Panc1 (cell line): ENCODE data around the gene CCDC32. TPM values are rescaled to one million over a fixed set of nuclear protein-coding genes. Genes with fewer than 3 reads are reported as not detected.

Experiments used
- ATAC-seq: fragments of 200-7000 bp; cut with Tn5 transposase; 2 replicates; pipeline ENCODE4 v1.9.1; 2020; ENCODE audit warnings: mild to moderate bottlenecking, moderate library complexity
- BruUV-seq: library from RNA; stranded (reverse); fragments of 400-500 nt; replicated peaks from 2 replicates; lab custom pipeline; 2021; lab: Mats Ljungman, UMichigan
- CTCF ChIA-PET: fragments of 300-600 bp; sonication (Branson Sonifier 250); formaldehyde crosslinking; loops from one replicate; lab custom pipeline; 2022; ENCODE audit warnings: antibody characterized with exemption; lab: Charles Lee
- POLR2A ChIA-PET: fragments of 300-600 bp; sonication (Branson Sonifier 250); formaldehyde crosslinking; loops from one replicate; lab custom pipeline; 2022; ENCODE audit warnings: antibody characterized with exemption; lab: Charles Lee
- DNase-seq: peaks from one replicate; pipeline ENCODE4 v3.0.0-alpha.2; 2010; ENCODE audit warnings: low read depth, low spot score
- H3K27ac ChIP-seq: 2 replicates; pipeline ENCODE4 v1.5.1; 2011; ENCODE audit warnings: mild to moderate bottlenecking, low read length, inconsistent platforms
- H3K27me3 ChIP-seq: fragments of 200-500 bp; sonication (Bioruptor generic); 2 replicates; pipeline ENCODE4 v1.6.0; 2014; ENCODE audit warnings: low read length, inconsistent platforms; ENCODE audit not compliant: control insufficient read depth, insufficient read depth
- H3K36me3 ChIP-seq: fragments of 200-500 bp; sonication (Bioruptor generic); 2 replicates; pipeline ENCODE4 v1.5.1; 2014; ENCODE audit warnings: inconsistent platforms, mild to moderate bottlenecking, low read length, moderate library complexity; ENCODE audit not compliant: control insufficient read depth, insufficient read depth
- H3K4me1 ChIP-seq: 2 replicates; pipeline ENCODE4 v1.5.1; 2011; ENCODE audit warnings: inconsistent platforms, mild to moderate bottlenecking, low read length, moderate library complexity; ENCODE audit not compliant: control insufficient read depth, insufficient read depth
- H3K4me3 ChIP-seq, 2 experiments: 2 replicates each; pipeline ENCODE4 v1.5.1; 2011 to 2012; ENCODE audit warnings: low read depth in 2 of 2, low read length in 2 of 2, mild to moderate bottlenecking in 2 of 2, inconsistent platforms in 1 of 2, moderate library complexity in 1 of 2
- H3K9me3 ChIP-seq: fragments of 200-500 bp; sonication (Bioruptor generic); 2 replicates; pipeline ENCODE4 v1.5.1; 2014; ENCODE audit warnings: low read depth, mild to moderate bottlenecking, inconsistent platforms, low read length, moderate library complexity; ENCODE audit not compliant: control insufficient read depth, insufficient read depth
- CTCF ChIP-seq: fragments of 450-650 bp; IDR thresholded peaks from 2 replicates; pipeline ENCODE4 v1.5.1; 2017; ENCODE audit warnings: mild to moderate bottlenecking
- POLR2AphosphoS5 ChIP-seq: IDR thresholded peaks from 2 replicates; pipeline ENCODE4 v1.6.1; 2012; ENCODE audit warnings: mild to moderate bottlenecking, low read depth, low read length, moderate library complexity
- REST ChIP-seq, 2 experiments: IDR thresholded peaks; 2 replicates each; pipeline ENCODE4 v1.6.1; 2011 to 2012; ENCODE audit warnings: low read depth in 2 of 2, control low read depth in 1 of 2, low read length in 1 of 2, mild to moderate bottlenecking in 1 of 2, moderate library complexity in 1 of 2; ENCODE audit not compliant: insufficient read depth in 1 of 2
- SIN3A ChIP-seq: IDR thresholded peaks from 2 replicates; pipeline ENCODE4 v1.6.1; 2012; ENCODE audit warnings: low read depth, mild to moderate bottlenecking, low read length, moderate library complexity, borderline replicate concordance; ENCODE audit not compliant: insufficient read depth
- TCF7L2 ChIP-seq: IDR thresholded peaks from 2 replicates; pipeline ENCODE4 v1.6.1; 2011; ENCODE audit warnings: mild to moderate bottlenecking, low read depth, low read length, inconsistent platforms
- in situ Hi-C: cut with HindIII; loops from 2 replicates; pipeline ENCODE4 v1.10.0; 2016; ENCODE audit warnings: low sequenced_read_pairs, low pct_unique_long_range_greater_than_20kb
- intact Hi-C: fragments of 100-400 bp; cut with micrococcal nuclease; formaldehyde crosslinking; loops from one replicate; pipeline ENCODE4 v1.10.0; 2022; ENCODE audit not compliant: unreplicated experiment
- total RNA-seq: library from RNA; stranded (reverse); gene quantifications from one replicate; pipeline ENCODE4 v1.2.1, GENCODE V29; 2021; ENCODE audit not compliant: unreplicated experiment

Gene CCDC32
- total RNA-seq, 1 experiment from 2014 or later, result 29.8 TPM

- Histone ChIP-seq H3K27ac (no peak overlapping the region), H3K4me3 (no peak overlapping the region), H3K27me3 (no peaks in the 10 kb centered on the region), H3K9me3 (no peaks in the 10 kb centered on the region), H3K36me3 (no peaks in the 10 kb centered on the region), H3K4me1 (peaks cover 9% of the 10 kb centered on the region; the same call in 1 of the 2 replicates)
- no peak for DNase-seq
- POLR2A ChIA-PET, result no interaction called here
- no peak for ATAC-seq
- in situ Hi-C loops (no loop called here), intact Hi-C loops (no loop called here)
- TF ChIP-seq POLR2AphosphoS5 (no peak), SIN3A (no peak), TCF7L2 (no peak), CTCF (no peak), REST (IDR thresholded peaks at IDR 0.05; ENCODE audit: insufficient read depth in 1 of 2, low read depth in 2 of 2, low read length in 1 of 2) (no peak)
- CTCF ChIA-PET, result no interaction called here
- BruUV-seq, result no TSS peak
These were observed 51.2 kb downstream of the CCDC32 start for GRCh38 chr15:40513609-40514008.

GRCh38 chr15:40512440-40512839 is 52.4 kb downstream of the CCDC32 start:
- Histone ChIP-seq H3K36me3 (no peaks in the 10 kb centered on the region), H3K27ac (peak overlapping the region; percentile 71; the same call in 1 of the 2 replicates), H3K27me3 (no peaks in the 10 kb centered on the region), H3K4me1 (peaks cover 10% of the 10 kb centered on the region; the same call in 1 of the 2 replicates), H3K9me3 (no peaks in the 10 kb centered on the region), H3K4me3 (peak overlapping the region in 1 of 2 experiments; percentile 61; a peak in 3 of 4 replicates)
- BruUV-seq, result no TSS peak
- in situ Hi-C loops, result no loop called here
- ATAC-seq (no peak), DNase-seq (no peak)
- intact Hi-C loops, result no loop called here
- no peak for TF ChIP-seq POLR2AphosphoS5
- TF ChIP-seq SIN3A, result no peak
- no peak for TF ChIP-seq TCF7L2
- TF ChIP-seq CTCF, result no peak
- no peak for TF ChIP-seq REST (IDR thresholded peaks at IDR 0.05; ENCODE audit: insufficient read depth in 1 of 2, low read depth in 2 of 2, low read length in 1 of 2)
- ChIA-PET CTCF (interaction anchor here (0.6 kb wide), 1 partner anchor 11 kb away, joined by 11 read pairs; no protein-coding TSS in a partner anchor), POLR2A (no interaction called here)
